ENCODE data around the gene TAC1.

The TAC1 gene

GRCh38 chr7:97732565-97733275, 834 bp downstream of the TAC1 start:
- no peak overlapping the region for H3K27ac ChIP-seq
- no peak for TF ChIP-seq ZFX (IDR thresholded peaks at IDR 0.05; ENCODE audit: borderline replicate concordance)
- no peak for TF ChIP-seq CTCF (IDR thresholded peaks at IDR 0.05)

GRCh38 chr7:97733276-97734161, 1.6 kb downstream of the TAC1 start:
- no peak for TF ChIP-seq CTCF (IDR thresholded peaks at IDR 0.05)
- TF ChIP-seq ZFX (IDR thresholded peaks at IDR 0.05; ENCODE audit: borderline replicate concordance) = no peak
- H3K27ac ChIP-seq = no peak overlapping the region

GRCh38 chr7:97734255-97734654, 2.4 kb downstream of the TAC1 start:
- no peak for TF ChIP-seq ZFX (IDR thresholded peaks at IDR 0.05; ENCODE audit: borderline replicate concordance)
- TF ChIP-seq CTCF (IDR thresholded peaks at IDR 0.05) = no peak
- H3K27ac ChIP-seq = no peak overlapping the region

- H3K27ac ChIP-seq = no peak overlapping the region
- no peak for TF ChIP-seq CTCF (IDR thresholded peaks at IDR 0.05)
- TF ChIP-seq ZFX (IDR thresholded peaks at IDR 0.05; ENCODE audit: borderline replicate concordance) = no peak
These were observed 3.2 kb downstream of the TAC1 start for GRCh38 chr7:97735075-97735474.

GRCh38 chr7:97748482-97748881, 16.6 kb downstream of the TAC1 start:
- no peak overlapping the region for H3K27ac ChIP-seq
- no peak for TF ChIP-seq ZFX (IDR thresholded peaks at IDR 0.05; ENCODE audit: borderline replicate concordance)
- no peak for TF ChIP-seq CTCF (IDR thresholded peaks at IDR 0.05)

- TF ChIP-seq CTCF (IDR thresholded peaks at IDR 0.05) = no peak
- no peak for TF ChIP-seq ZFX (IDR thresholded peaks at IDR 0.05; ENCODE audit: borderline replicate concordance)
- H3K27ac ChIP-seq = no peak overlapping the region
These were observed 19.7 kb downstream of the TAC1 start for GRCh38 chr7:97751566-97751965.

- no peak overlapping the region for H3K27ac ChIP-seq
- TF ChIP-seq ZFX (IDR thresholded peaks at IDR 0.05; ENCODE audit: borderline replicate concordance) (no peak), CTCF (IDR thresholded peaks at IDR 0.05) (no peak)
These were observed 20.3 kb downstream of the TAC1 start for GRCh38 chr7:97752215-97752614.
